ENCODE results near the gene RAB6B.

The RAB6B gene

DNA sequence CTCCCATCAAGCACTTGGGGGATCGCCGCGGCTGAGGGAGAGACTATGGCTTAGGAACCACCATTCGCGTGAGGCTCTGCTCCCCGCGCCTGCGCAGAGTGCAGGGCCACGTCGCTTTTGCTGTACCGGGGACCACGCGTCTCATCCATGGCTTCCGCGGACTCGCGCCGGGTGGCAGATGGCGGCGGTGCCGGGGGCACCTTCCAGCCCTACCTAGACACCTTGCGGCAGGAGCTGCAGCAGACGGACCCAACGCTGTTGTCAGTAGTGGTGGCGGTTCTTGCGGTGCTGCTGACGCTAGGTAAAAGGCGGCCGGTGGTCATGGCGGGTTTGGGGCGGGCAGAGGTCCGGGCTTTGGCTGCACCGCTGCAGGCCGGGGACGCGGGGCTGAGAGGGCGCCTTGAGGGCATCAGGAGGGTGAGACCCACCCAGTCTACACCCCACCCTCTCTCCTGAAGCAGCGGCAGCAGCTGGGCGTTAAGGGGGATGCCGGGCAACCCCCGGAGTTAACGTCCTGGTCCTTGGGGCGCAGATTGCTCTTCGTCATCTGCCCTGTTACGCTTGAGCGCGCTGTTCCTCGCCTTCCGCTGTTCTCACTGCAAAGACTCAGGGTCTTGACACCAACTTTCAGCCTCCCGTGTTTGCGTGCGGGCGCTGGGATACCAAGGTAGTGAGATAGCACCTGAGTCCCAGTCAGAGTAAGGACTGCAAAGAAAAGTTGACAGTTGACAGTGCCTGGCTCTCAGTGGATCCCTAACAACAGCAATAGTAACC is 89.8 kb downstream of the RAB6B start, which contains the start of gene SRPRB:
Gene SRPRB (plus strand): TSS at position 114 of the 774 bp plus-strand sequence. CDS start 34 bp downstream, at position 148.
- Histone ChIP-seq H3K9ac (ENCODE audit: insufficient read length, low read depth) (peak within 1 kb of the TSS; percentile 84), H3K4me3 (ENCODE audit: insufficient read length, low read depth) (peak within 1 kb of the TSS; percentile 81), H3K9me3 (ENCODE audit: insufficient read depth, low read length) (no peaks in the 10 kb centered on the region), H3K36me3 (ENCODE audit: insufficient read depth, insufficient read length, low read length) (peaks cover 40% of the 10 kb centered on the region), H3K4me1 (ENCODE audit: insufficient read depth, insufficient read length) (no peaks in the 10 kb centered on the region), H3K27me3 (ENCODE audit: insufficient read depth, insufficient read length) (no peaks in the 10 kb centered on the region)
- TF ChIP-seq ZNF274 (IDR thresholded peaks at IDR 0.05; ENCODE audit: low read depth, low read length) (no peak), YY1 (IDR thresholded peaks at IDR 0.05; ENCODE audit: insufficient read depth, insufficient read length) (peak; percentile 45), SUZ12 (IDR thresholded peaks at IDR 0.05; ENCODE audit: extremely low read depth, insufficient read depth, insufficient read length) (no peak)
- peak; percentile 90 for DNase-seq (ENCODE audit: low read depth, low spot score)

DNA sequence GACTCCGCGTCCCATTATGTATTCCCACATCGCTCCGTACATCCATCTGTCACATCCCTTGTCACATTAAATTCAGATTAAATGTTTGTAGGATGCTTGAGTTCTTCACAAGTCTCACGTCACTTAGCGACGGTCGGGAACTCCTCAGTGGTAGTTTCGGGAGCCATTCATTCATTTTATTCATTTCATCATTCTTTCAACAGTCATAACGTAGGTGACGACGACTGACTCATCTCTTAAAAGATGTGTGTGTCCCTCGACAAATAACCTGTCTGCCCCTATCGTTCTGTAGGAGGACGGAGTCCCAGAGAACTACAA is 90.3 kb downstream of the RAB6B start:
- peak overlapping the region; percentile 81 for H3K4me3 ChIP-seq (ENCODE audit: insufficient read length, low read depth)
- DNase-seq (ENCODE audit: low read depth, low spot score): no peak
- no peaks in the 10 kb centered on the region for H3K9me3 ChIP-seq (ENCODE audit: insufficient read depth, low read length)
- H3K27me3 ChIP-seq (ENCODE audit: insufficient read depth, insufficient read length): no peaks in the 10 kb centered on the region
- no peaks in the 10 kb centered on the region for H3K4me1 ChIP-seq (ENCODE audit: insufficient read depth, insufficient read length)
- H3K9ac ChIP-seq (ENCODE audit: insufficient read length, low read depth): no peak overlapping the region
- peaks cover 34% of the 10 kb centered on the region for H3K36me3 ChIP-seq (ENCODE audit: insufficient read depth, insufficient read length, low read length)
- TF ChIP-seq YY1 (IDR thresholded peaks at IDR 0.05; ENCODE audit: insufficient read depth, insufficient read length) (no peak), ZNF274 (IDR thresholded peaks at IDR 0.05; ENCODE audit: low read depth, low read length) (no peak), SUZ12 (IDR thresholded peaks at IDR 0.05; ENCODE audit: extremely low read depth, insufficient read depth, insufficient read length) (no peak)

DNA sequence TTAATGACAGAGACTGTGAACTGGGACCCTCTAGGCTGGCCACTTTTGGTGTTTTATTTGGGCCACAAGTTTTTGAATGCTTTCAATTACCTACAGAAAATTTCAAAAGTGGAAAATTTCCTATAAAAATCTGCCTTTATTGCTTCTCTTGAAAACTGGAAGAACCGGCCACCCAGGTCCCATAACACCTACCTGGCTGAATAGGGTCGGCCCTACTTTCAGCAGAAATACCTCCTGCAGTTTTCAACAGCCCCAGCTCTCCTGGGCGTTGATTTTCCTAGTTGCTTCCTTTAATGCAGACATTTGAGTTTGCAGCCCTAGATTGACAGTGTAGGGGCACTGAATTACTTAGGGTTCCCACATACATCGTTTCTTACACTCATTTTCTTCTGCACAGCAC is 90.8 kb downstream of the RAB6B start:
- no peak for DNase-seq (ENCODE audit: low read depth, low spot score)
- Histone ChIP-seq H3K27me3 (ENCODE audit: insufficient read depth, insufficient read length) (no peaks in the 10 kb centered on the region), H3K9ac (ENCODE audit: insufficient read length, low read depth) (no peak overlapping the region), H3K4me3 (ENCODE audit: insufficient read length, low read depth) (no peak overlapping the region), H3K36me3 (ENCODE audit: insufficient read depth, insufficient read length, low read length) (peaks cover 30% of the 10 kb centered on the region), H3K9me3 (ENCODE audit: insufficient read depth, low read length) (no peaks in the 10 kb centered on the region), H3K4me1 (ENCODE audit: insufficient read depth, insufficient read length) (no peaks in the 10 kb centered on the region)
- no peak for TF ChIP-seq YY1 (IDR thresholded peaks at IDR 0.05; ENCODE audit: insufficient read depth, insufficient read length)
- no peak for TF ChIP-seq SUZ12 (IDR thresholded peaks at IDR 0.05; ENCODE audit: extremely low read depth, insufficient read depth, insufficient read length)
- no peak for TF ChIP-seq ZNF274 (IDR thresholded peaks at IDR 0.05; ENCODE audit: low read depth, low read length)

DNA sequence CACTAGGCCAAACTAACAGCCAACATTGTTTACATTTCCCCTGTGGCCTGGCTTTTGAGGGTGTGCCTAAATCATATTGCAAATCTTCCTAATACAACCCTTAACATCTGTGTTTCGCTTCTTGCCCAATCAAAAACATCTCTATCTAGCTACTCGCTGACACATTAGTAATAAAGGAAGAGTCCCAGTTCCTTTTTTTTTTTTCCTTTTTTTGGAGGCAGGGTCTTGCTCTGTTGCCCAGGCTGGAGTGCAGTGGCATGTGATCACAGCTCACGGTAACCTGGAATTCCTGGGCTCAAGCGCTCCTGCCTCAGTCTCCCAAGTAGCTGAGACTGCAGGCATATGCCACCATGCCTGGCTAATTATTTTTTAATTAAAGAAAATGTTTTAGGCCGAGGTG is 92.2 kb downstream of the RAB6B start:
- no peaks in the 10 kb centered on the region for H3K4me1 ChIP-seq (ENCODE audit: insufficient read depth, insufficient read length)
- H3K27me3 ChIP-seq (ENCODE audit: insufficient read depth, insufficient read length): no peaks in the 10 kb centered on the region
- H3K9me3 ChIP-seq (ENCODE audit: insufficient read depth, low read length): no peaks in the 10 kb centered on the region
- no peak for TF ChIP-seq SUZ12 (IDR thresholded peaks at IDR 0.05; ENCODE audit: extremely low read depth, insufficient read depth, insufficient read length)
- no peak for TF ChIP-seq YY1 (IDR thresholded peaks at IDR 0.05; ENCODE audit: insufficient read depth, insufficient read length)
- no peak for TF ChIP-seq ZNF274 (IDR thresholded peaks at IDR 0.05; ENCODE audit: low read depth, low read length)
- no peak overlapping the region for H3K9ac ChIP-seq (ENCODE audit: insufficient read length, low read depth)
- no peak for DNase-seq (ENCODE audit: low read depth, low spot score)
- peaks cover 17% of the 10 kb centered on the region for H3K36me3 ChIP-seq (ENCODE audit: insufficient read depth, insufficient read length, low read length)
- H3K4me3 ChIP-seq (ENCODE audit: insufficient read length, low read depth): no peak overlapping the region

DNA sequence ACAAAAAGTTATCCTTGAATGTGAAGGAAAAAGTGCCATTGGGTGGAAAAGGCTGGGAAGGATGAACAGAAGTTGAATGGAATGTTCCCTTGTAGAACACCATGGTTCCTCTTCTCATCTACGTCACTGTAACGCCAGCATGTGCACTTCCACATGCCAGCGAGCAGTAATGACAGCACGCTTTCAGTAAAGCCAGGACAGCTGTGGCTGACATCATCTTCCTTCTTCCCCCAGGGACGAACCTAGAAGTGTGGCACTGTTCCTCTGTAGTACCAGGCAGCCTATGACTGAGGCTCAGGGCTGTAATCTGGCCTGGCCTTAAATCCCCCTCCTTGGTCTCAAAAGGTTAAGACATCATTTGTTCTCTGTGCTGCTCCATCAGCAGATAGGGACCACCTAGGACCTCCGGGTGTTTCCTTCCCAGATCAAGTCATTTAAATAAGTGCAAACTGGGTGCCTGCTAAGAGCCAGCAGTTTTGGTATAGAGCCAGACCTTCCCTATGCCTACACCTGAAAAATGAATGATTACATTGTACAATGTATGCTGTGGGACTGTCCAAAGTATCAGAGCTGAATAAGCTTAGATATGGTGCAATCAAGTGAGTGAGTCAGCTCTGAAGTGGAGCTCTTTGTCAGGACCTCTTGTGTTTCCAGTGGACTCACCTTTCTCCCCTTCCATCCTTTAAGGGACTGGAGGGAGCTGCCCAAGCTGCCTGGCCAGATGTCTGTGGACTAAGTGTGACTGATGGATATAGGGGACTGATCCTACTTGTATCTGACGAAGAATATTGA is 95.7 kb downstream of the RAB6B start:
- DNase-seq (ENCODE audit: low read depth, low spot score): no peak
- Histone ChIP-seq H3K9me3 (ENCODE audit: insufficient read depth, low read length) (peaks cover 18% of the 10 kb centered on the region), H3K27me3 (ENCODE audit: insufficient read depth, insufficient read length) (no peaks in the 10 kb centered on the region), H3K4me3 (ENCODE audit: insufficient read length, low read depth) (no peak overlapping the region), H3K9ac (ENCODE audit: insufficient read length, low read depth) (no peak overlapping the region), H3K4me1 (ENCODE audit: insufficient read depth, insufficient read length) (no peaks in the 10 kb centered on the region), H3K36me3 (ENCODE audit: insufficient read depth, insufficient read length, low read length) (no peaks in the 10 kb centered on the region)
- no peak for TF ChIP-seq ZNF274 (IDR thresholded peaks at IDR 0.05; ENCODE audit: low read depth, low read length)

DNA sequence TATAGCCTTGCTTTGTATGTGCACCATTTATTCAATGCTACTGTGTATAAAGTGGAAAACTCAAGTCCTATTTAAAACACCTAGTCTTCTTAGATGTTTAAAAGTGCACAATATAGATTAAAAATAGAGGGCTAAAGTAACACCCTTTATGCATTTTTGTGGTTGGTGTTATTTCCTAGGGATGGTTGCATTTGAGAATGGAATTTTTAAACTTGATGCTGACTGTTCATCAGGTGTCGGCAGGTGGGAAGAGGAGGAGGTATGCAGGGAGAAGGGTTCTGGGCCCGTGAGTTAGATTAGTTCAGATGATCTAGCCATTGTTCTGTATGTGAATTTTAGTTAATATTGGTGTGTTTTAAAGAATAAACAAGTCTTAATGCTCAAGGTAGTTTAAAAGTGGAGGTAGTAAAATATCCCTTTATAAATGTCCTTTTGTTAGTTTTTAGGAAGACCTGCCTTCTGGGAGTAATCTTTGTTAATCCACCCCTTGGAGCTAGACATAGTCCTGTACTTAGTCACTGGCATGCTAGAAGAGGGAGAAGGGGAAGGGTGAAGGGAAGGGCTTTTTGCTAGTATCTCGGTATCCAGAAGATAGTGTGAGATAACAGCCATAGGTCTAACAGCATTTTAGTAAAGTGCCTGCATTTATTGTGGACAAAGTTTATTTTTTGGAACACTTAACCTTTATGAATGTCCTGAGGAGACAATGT is 98.1 kb downstream of the RAB6B start:
- TF ChIP-seq SUZ12 (IDR thresholded peaks at IDR 0.05; ENCODE audit: extremely low read depth, insufficient read depth, insufficient read length) (no peak), ZNF274 (IDR thresholded peaks at IDR 0.05; ENCODE audit: low read depth, low read length) (no peak), YY1 (IDR thresholded peaks at IDR 0.05; ENCODE audit: insufficient read depth, insufficient read length) (no peak)
- Histone ChIP-seq H3K27me3 (ENCODE audit: insufficient read depth, insufficient read length) (no peaks in the 10 kb centered on the region), H3K4me1 (ENCODE audit: insufficient read depth, insufficient read length) (no peaks in the 10 kb centered on the region), H3K9me3 (ENCODE audit: insufficient read depth, low read length) (peaks cover 42% of the 10 kb centered on the region), H3K9ac (ENCODE audit: insufficient read length, low read depth) (no peak overlapping the region), H3K4me3 (ENCODE audit: insufficient read length, low read depth) (no peak overlapping the region), H3K36me3 (ENCODE audit: insufficient read depth, insufficient read length, low read length) (no peaks in the 10 kb centered on the region)
- DNase-seq (ENCODE audit: low read depth, low spot score): no peak
